T-helper 2 cell treated with Interferon-gamma antibody and Interleukin-4, amounts not matched to agents 100 ng/mL and 5 ng/mL, for 36 hours (primary cell): ENCODE measurements around the gene CEP164. TPM values are rescaled to one million over a fixed set of nuclear protein-coding genes. Genes with fewer than 3 reads are reported as not detected.
"Not testable (repeated sequence)": the region's sequence is repeated elsewhere in the genome, so short reads cannot be mapped to it uniquely, and the experiment has no call there.

ENCODE experiments used
- intact Hi-C: fragments of 100-400 bp; cut with micrococcal nuclease; formaldehyde crosslinking; loops from one replicate; pipeline ENCODE4 v1.15.1; 2023
- total RNA-seq: library from RNA; stranded (reverse); gene quantifications from 2 replicates; pipeline ENCODE4 v1.2.3, GENCODE V29; 2022

The CEP164 gene
- total RNA-seq, 1 donor from 2014 or later = 42.0 TPM

GRCh38 chr11:117437041-117437790 lies 109.6 kb downstream of the CEP164 start:
- intact Hi-C loops = no loop called here

DNA sequence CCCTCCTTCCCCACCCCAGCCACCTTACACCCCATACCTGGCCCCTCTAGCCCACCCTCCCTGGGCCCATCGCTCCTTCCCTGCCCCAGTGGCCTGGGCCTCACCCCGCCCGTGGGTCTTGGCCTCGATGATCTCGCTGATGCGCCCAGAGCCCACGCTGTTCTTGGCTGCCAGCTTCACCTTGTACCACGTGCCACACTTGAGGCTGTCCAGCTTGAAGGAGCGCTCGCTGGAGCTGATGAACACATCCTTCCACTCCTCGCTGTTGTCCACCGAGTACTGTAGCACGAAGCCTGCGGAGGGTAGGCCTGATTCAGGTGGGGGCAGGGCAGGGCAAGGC lies 110.1 kb downstream of the CEP164 start:
- intact Hi-C loops = no loop called here

DNA sequence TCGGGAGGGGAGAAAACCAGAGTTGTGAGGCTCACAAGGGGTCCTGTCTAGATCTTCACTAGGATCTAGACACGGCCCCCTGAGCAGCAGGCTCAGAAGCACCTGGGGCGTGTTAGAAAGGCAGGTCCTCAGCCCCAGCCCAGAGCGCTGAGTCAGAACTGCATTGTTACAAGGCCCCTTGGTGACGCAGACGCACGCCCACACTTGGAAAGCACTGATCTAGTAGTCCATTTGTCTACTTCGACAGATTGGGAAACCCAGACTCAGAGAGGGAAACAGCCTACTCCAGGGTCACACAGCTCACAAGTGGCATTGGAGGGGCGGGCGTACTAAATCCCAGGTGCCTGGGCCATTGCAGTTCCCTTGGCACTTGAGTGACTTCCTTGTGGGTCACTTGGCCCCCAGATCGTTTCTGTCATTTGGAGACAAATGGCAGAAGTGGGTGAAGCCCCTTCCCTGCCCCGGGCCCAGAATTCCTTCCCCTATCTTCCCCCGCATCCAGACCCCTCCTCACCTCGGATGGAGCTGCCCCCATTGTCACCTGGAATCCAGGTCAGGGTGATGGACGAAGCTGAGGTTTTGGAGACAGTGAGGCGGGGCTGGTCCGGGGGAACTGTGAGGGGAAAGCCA lies 110.8 kb downstream of the CEP164 start:
- intact Hi-C loops = no loop called here

- intact Hi-C loops = no loop called here
Observed at GRCh38 chr11:117439256-117439655, 111.6 kb downstream of the CEP164 start.

- intact Hi-C loops = no loop called here
Observed at GRCh38 chr11:117440258-117440657, 112.6 kb downstream of the CEP164 start.

DNA sequence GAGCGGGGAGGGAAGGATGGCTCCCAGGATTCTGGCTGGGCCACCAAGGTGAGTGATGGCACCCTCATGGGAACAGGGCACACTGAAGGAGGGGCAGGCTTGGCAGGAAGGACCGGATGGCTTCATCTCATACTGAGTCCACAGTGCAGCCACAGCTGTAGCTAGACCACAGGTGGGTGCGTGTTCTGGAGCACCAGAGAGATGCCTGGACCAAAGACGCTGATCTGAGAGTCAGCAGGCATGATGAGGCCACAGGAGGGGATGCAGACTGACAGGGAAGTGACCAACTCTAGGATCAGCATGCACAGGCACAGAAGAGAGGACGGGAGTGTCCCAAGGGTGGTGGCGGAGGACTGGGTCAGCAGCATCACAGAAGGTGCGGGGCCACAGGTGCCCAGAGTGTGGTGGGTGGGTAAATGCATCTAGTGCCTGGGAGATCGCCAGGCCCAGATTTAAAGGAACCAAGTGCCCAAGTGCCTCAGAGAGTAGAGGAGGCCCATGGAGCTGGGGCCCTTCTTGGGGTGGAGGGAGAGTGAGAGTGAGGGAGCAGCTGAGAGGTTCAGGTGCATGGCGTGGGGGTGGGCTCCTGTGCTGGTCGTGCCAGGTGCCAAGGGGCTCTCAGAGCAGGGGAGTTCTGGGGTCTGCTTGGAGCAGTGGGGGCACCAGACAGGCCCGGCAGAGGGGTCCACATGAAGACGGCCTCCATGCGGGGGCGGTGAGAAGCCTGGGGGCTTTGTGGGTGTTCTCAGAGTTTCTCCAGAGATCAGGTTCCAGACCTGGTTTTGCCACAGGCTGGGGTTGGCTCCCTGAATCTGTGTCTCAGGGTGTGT lies 113.7 kb downstream of the CEP164 start:
- intact Hi-C loops = no loop called here

DNA sequence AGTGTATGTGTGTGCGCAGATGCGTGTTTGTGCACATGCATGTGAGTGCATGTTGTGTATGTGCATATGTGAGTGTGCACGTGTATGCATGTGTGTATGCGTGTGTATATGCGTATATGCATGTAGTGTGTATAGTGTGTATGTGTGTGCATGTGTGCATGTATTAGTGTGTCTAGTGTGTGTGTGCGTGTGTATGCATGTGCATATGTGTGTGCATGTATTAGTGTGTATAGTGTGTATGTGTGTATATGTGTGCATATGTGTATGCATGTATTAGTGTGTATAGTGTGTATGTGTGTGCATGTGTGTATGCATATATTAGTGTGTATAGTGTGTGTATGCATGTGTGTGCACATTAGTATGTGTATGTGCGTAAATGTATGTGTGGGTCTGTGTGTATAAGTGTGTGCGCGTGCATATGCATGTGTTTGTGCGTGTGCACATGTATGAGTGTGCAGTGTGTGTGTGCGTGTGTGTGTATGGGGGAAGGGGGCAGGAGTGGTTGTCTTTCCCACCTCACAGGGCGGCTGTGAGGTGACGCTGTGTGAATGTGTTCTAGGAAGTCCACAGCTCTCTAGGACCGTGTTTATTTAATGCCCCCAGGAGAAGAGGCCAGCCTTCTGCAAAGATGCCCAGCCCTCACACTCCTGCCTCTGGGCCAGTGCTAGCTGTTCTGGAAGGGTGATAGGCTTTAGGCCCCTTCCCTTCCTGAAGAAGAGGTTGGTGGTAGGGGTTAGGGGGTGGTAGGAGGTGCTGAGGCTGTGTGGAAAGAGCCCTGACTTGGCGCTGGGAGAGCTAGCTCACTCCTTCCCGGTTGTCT lies 114.6 kb downstream of the CEP164 start:
- intact Hi-C loops = no loop called here

DNA sequence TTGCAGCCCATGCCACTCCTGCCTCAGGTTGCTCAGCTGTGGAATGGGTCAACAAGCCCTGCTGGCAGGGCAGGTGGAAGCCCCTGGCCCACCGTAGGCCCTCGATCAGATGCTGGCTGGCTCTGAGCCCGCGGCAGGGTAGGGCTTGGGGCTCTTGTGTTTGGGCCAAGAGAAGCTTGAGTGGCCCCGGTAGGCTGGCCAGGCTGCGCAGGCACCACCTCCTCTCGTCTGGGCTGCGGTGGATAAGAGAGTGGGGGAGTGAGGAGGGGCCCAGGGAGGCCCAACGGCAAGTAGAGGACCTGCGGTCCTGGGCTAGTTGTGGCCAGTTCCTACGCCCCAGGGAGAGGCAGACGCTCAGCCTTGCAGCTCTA lies 115.2 kb downstream of the CEP164 start:
- intact Hi-C loops = no loop called here

GRCh38 chr11:117443266-117444186 lies 115.9 kb downstream of the CEP164 start:
- intact Hi-C loops = no loop called here

- intact Hi-C loops = no loop called here
Observed at GRCh38 chr11:117444256-117444655, 116.6 kb downstream of the CEP164 start.

DNA sequence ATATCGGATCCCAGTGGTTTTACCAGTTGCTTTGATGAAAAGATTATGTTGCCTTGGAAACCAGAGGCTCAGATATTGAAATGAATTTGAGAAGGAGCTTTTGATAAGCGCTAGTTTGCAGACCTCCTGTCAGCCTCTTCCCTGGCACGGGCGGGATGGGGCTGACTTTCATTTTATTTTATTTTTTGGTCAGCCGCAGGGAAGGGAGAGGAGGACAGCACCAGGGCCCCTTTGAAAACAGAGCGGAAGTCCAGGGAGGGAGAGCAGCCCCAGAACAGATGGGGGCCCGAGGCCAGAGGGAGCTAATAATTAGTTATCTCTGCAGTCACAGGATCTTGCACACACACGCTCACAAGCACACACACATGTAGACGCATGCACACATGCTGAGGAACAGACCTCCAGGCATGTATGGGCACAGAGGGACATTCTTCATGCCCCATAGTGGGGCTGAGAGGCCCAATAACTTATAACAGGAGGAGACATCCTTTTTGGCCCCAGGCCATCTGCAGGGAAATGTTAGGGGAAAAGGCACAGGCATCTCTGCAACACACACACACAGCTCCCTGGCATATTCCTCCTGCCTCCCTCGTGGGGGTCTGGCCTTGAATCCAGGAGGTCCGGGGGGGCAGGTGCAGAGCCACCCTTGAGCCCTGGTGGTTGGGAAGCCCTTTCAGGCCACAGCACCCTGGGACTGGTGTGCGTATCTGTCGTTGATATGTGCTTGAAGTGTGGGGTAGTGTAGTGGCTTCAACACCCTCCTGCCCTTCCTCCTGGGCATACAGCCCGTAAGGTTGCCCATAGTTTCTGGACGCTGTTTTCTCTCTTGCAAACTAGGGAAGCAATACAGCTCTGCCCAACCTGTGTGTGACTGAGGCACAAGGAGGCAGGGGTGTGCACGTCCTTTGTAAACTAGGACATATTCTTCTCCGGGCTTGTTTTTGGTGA lies 117.3 kb downstream of the CEP164 start:
- intact Hi-C loops = no loop called here

DNA sequence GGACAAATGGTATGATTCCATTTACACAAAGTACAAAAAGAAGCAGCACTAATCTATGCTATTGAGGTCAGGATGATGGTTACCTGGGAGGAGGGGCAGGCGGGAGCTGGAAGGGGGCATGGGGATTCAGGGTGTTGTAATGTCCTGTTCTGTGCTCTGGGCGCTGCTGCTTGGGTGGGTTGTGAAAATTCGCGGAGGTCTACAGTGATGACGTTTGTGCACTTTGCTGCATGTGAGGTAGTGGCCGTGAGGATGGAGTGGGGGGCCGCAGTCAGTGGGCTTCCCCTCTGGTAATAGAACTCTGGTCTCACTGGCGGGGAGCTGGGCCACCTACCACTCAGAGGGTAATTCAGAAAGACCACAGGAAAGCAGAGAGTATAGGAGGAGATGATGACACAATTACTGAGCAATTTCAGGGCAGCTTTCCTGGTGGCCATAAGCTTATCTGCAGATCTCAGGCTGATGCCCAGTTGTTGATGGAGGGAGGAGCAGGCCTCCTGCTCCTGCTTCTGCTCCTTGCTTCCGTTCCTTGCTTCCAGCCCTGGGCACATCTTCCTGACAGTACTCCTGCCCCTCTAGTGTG lies 121.5 kb downstream of the CEP164 start:
- intact Hi-C loops = no loop called here

- intact Hi-C loops = no loop called here
Observed at GRCh38 chr11:117453886-117454563, 126.4 kb downstream of the CEP164 start.

DNA sequence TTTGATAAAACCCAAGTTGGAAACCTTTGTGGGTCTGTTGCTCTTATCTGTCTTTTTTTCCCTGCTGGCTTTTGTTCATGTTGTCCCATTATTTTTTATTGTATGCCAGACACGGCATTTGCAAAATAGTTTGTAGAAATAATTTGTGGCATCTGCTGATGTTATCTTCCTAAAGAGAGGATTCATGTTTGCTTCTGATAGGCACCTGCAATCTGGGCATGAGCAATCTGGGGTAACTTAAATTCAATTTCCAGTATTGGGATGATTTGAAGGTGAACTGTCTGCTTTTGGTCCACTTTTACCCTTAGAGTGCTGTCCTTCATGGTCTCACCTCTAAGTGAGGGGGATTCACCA lies 126.9 kb downstream of the CEP164 start:
- intact Hi-C loops = no loop called here

DNA sequence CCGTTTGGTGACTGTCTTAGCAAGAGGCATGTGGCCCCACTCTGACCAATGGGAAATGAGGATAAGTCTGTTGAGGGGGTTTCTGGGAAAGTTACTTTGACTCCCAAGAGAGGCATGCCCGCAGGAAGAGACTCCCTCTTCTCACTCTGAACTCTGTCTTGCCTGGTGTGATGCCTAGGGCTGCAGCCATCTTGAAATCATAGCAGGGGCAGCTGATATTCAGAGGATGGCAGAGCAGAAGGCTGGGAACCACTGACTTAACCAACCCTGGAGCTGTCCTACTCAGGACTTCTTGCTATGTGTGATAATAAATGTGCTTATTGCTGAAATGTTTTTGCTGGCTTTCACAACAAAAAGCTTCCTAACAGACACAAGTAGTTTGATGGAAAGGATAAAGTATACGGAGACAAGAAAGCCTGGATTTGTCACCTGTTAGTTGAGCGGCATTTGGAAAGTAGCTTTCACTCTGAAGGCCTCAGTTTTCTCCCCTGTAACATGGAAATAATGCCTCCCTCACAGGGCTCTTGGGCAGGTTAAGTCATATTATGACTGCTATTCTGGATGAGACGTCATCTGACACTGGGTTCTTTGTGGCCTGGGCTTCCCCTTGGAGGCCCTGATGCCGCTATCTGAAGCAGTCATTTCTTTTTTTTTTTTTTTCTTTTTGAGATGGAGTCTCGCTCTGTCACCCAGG lies 128.5 kb downstream of the CEP164 start:
- intact Hi-C loops = no loop called here

DNA sequence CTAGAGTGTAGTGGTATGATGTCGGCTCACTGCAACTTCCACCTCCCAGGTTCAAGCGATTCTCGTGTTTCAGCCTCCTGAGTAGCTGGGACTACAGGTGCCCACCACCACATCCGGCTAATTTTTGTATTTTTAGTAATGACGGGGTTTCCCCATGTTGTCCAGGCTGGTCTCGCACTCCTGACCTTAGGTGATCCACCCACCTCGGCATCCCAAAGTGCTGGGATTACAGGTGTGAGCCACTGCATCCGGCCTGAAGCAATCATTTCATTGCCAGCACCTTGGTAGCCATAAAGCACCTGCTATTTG lies 129.0 kb downstream of the CEP164 start:
- intact Hi-C loops = not testable (repeated sequence)

- intact Hi-C loops = no loop called here
Observed at GRCh38 chr11:117457031-117457785, 129.6 kb downstream of the CEP164 start.
